Skeletal muscle tissue (tissue), 4 donors: ENCODE results near the gene CDRT15L2. TPM values are rescaled to one million over a fixed set of nuclear protein-coding genes. Genes with fewer than 3 reads are reported as not detected.
"Not testable (repeated sequence)": the region's sequence is repeated elsewhere in the genome, so short reads cannot be mapped to it uniquely, and the experiment has no call there.

Experiments
- H3K27ac ChIP-seq: one replicate; pipeline ENCODE4 v1.7.0; 2013; ENCODE audit warnings: mild to moderate bottlenecking, low read depth, low read length, inconsistent platforms
- H3K27me3 ChIP-seq, 3 donors: one replicate each; pipeline ENCODE4 v1.7.0; 2013; ENCODE audit warnings: low read length in 3 of 3; ENCODE audit not compliant: control insufficient read depth in 3 of 3, insufficient read depth in 3 of 3
- H3K36me3 ChIP-seq, 3 donors: one replicate each; pipeline ENCODE4 v1.7.0; 2013; ENCODE audit warnings: low read length in 3 of 3; ENCODE audit not compliant: control insufficient read depth in 3 of 3, insufficient read depth in 3 of 3
- H3K4me1 ChIP-seq, 3 donors: one replicate each; pipeline ENCODE4 v1.7.0; 2013; ENCODE audit warnings: low read length in 3 of 3, mild to moderate bottlenecking in 3 of 3; ENCODE audit not compliant: control insufficient read depth in 3 of 3, insufficient read depth in 3 of 3
- H3K4me3 ChIP-seq, 3 donors: one replicate each; pipeline ENCODE4 v1.7.0; 2013; ENCODE audit warnings: low read length in 3 of 3
- H3K9ac ChIP-seq, 3 donors: one replicate each; pipeline ENCODE4 v1.7.0; 2013; ENCODE audit warnings: low read length in 3 of 3, mild to moderate bottlenecking in 3 of 3, moderate library complexity in 2 of 3, low read depth in 1 of 3
- H3K9me3 ChIP-seq, 3 donors: one replicate each; pipeline ENCODE4 v1.7.0; 2013; ENCODE audit warnings: low read length in 3 of 3; ENCODE audit not compliant: control insufficient read depth in 3 of 3
- total RNA-seq: library from RNA; depleted of rRNA; stranded (reverse); fragments of >200 nt; gene quantifications from one replicate; pipeline ENCODE4 v1.2.3, GENCODE V29; 2014
- donor health status: Osteomylitis.

The CDRT15L2 gene
- total RNA-seq, 1 donor from 2014 or later, result not detected

DNA sequence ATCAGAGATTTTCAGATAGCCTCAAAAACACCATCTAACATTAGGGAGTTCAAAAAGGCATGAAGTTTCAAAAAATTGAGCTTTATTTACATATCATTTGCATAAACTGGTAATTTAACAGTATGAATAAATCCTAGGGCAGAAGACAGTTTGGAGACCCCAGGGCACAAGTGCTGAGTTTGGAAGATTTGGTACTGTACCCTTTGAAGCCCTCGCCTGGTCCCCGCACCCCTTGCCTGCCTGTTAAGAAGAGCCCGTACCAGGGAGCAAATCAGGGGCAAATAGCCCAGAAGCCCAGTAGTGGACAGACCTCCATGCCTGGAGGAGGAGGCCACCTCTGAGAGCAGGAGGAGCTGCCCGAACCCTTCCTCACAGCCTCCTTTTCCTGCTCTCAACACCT lies 24.8 kb upstream of the CDRT15L2 start:
- H3K4me3 ChIP-seq, H3K9me3 ChIP-seq, H3K4me1 ChIP-seq, H3K36me3 ChIP-seq, H3K9ac ChIP-seq, H3K27me3 ChIP-seq, H3K27ac ChIP-seq: not testable (repeated sequence)

DNA sequence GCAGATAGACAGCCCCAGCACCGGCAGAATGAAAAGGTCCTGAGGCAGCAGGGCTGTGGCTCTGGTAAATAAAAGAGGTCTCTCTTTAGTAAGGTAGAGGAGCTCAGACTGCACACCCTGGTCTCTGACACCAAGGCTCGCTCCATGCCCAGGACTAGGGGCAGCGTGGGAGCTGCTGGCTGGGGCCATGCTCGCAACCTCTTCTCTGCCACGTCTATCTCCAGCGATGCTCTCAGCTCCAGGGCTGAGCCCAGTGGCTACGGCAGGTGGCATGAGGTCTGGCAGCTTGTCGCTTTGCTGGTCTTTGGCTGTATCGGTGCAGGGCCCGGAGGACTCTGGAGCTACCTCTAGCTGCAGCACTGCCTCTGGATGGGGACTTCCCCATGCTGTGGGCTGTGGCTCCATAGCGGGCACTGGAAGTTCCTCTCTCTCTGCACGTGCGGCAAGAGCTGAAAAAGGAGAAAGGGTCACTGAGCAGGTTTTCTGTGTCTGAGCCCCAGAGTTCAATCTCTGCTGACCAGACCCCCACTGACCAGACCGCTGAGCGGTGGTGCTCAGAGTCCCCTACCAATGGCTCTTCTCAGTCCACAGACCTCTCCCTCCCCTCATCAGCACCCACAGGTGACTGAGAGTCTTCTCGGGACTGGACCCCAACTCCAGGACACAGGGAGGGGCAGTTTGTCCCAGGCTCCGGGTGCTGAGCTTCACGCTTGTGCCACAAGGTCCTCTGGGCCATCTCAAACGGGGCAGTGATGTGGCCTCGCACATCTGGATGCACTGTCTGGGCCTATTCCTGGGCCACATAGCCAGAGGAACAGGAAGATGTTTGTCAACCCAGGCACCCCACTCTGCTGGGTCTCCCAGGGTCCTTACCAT lies 24.2 kb upstream of the CDRT15L2 start:
- not testable (repeated sequence) for H3K36me3 ChIP-seq, H3K9me3 ChIP-seq, H3K27me3 ChIP-seq, H3K9ac ChIP-seq, H3K4me3 ChIP-seq, H3K4me1 ChIP-seq, H3K27ac ChIP-seq

- not testable (repeated sequence) for H3K27ac ChIP-seq, H3K9ac ChIP-seq, H3K9me3 ChIP-seq, H3K4me1 ChIP-seq, H3K36me3 ChIP-seq, H3K4me3 ChIP-seq, H3K27me3 ChIP-seq
Measured at GRCh38 chr17:20558096-20558495, 21.4 kb upstream of the CDRT15L2 start.

DNA sequence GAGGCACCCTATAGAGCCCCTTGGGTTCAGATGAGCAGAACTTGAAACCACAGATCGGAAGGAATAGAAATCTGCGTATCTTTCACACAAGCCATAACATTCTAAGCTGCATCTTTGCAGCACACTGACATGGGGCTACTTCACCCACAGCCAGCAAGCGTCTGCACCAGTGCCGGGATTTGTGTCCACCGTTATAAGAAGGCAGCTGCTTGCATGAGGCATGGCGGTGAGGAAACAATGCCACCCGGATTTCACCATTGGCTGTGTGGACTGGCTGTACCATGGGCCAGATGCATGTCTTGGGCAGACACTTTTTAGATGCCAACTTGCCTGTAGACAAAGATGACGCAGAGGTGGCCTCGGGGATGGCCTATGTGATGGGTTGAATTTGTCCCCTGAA lies 20.5 kb upstream of the CDRT15L2 start:
- H3K9ac ChIP-seq, H3K9me3 ChIP-seq, H3K27me3 ChIP-seq, H3K27ac ChIP-seq, H3K4me3 ChIP-seq, H3K36me3 ChIP-seq, H3K4me1 ChIP-seq: not testable (repeated sequence)

- Histone ChIP-seq H3K27ac (no peak overlapping the region), H3K27me3 (peaks cover 0 to 7% (median 0%) of the 10 kb centered on the region in 3 donors), H3K36me3 (no peaks in the 10 kb centered on the region), H3K9me3 (no peaks in the 10 kb centered on the region), H3K4me3 (no peak overlapping the region), H3K9ac (no peak overlapping the region), H3K4me1 (no peaks in the 10 kb centered on the region)
Measured at GRCh38 chr17:20562587-20562986, 16.9 kb upstream of the CDRT15L2 start.

- H3K27me3 ChIP-seq, H3K27ac ChIP-seq, H3K4me3 ChIP-seq, H3K36me3 ChIP-seq, H3K4me1 ChIP-seq, H3K9me3 ChIP-seq, H3K9ac ChIP-seq: not testable (repeated sequence)
Measured at GRCh38 chr17:20565245-20565644, 14.3 kb upstream of the CDRT15L2 start.

- Histone ChIP-seq H3K9ac (no peak overlapping the region), H3K9me3 (no peaks in the 10 kb centered on the region), H3K27ac (no peak overlapping the region), H3K36me3 (no peaks in the 10 kb centered on the region), H3K27me3 (peaks cover 0 to 3% (median 0%) of the 10 kb centered on the region in 3 donors), H3K4me1 (no peaks in the 10 kb centered on the region), H3K4me3 (no peak overlapping the region)
Measured at GRCh38 chr17:20565711-20566110, 13.8 kb upstream of the CDRT15L2 start.

GRCh38 chr17:20566736-20567135 lies 12.8 kb upstream of the CDRT15L2 start:
- not testable (repeated sequence) for H3K9ac ChIP-seq, H3K27me3 ChIP-seq, H3K9me3 ChIP-seq, H3K27ac ChIP-seq, H3K4me1 ChIP-seq, H3K36me3 ChIP-seq, H3K4me3 ChIP-seq

- H3K27me3 ChIP-seq, H3K27ac ChIP-seq, H3K9ac ChIP-seq, H3K4me3 ChIP-seq, H3K4me1 ChIP-seq, H3K36me3 ChIP-seq, H3K9me3 ChIP-seq: not testable (repeated sequence)
Measured at GRCh38 chr17:20567421-20567820, 12.1 kb upstream of the CDRT15L2 start.

DNA sequence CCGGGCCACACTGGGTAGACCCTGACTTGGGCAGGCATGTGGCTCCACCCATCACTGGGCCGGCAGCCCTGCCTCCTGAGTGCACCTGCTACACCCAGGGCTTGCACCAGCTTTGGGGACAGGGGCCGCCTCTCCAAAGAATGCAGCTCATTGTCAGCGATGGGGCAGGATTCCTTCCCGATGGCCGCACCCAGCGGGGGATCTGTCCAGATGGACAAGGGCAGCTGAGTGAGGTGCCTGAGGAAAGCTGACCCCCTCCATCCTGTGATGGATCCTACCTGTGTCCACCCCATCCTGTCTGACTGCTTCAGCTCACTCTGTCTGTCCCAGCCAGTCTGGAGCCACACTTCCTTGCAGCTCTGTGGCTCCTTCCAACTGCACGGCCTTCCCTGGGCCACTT lies 10.9 kb upstream of the CDRT15L2 start:
- not testable (repeated sequence) for H3K27me3 ChIP-seq, H3K9ac ChIP-seq, H3K4me1 ChIP-seq, H3K27ac ChIP-seq, H3K36me3 ChIP-seq, H3K9me3 ChIP-seq, H3K4me3 ChIP-seq
